Measurements from ENCODE around the gene CD4. TPM values are rescaled to one million over a fixed set of nuclear protein-coding genes. Genes with fewer than 3 reads are reported as not detected.

CD4 gene
- total RNA-seq, 1 experiment from 2014 or later: 0.42 TPM

- no peaks in the 10 kb centered on the region for H3K9me2 ChIP-seq (ENCODE audit: insufficient read depth)
- no peaks in the 10 kb centered on the region for H3K79me2 ChIP-seq (ENCODE audit: insufficient read depth, low read length)
- DNase-seq (ENCODE audit: low read depth, low spot score) (no peak), ATAC-seq (no peak)
- peak overlapping the region; percentile 69 for H3K4me2 ChIP-seq (ENCODE audit: low read length)
- peak overlapping the region; percentile 42 for H3K9ac ChIP-seq (ENCODE audit: low read length)
- no peak overlapping the region for H2AFZ ChIP-seq (ENCODE audit: low read depth, low read length, poor library complexity, severe bottlenecking)
- TF ChIP-seq ZFX (IDR thresholded peaks at IDR 0.05): no peak
- TF ChIP-seq POLR2A (IDR thresholded peaks at IDR 0.05; ENCODE audit: borderline replicate concordance, extremely low read depth, insufficient read depth, insufficient read length): no peak
- TF ChIP-seq CEBPB (IDR thresholded peaks at IDR 0.05; ENCODE audit: low read depth): no peak
- H3K9me3 ChIP-seq (ENCODE audit: control insufficient read depth in 1 of 2, insufficient read depth in 1 of 2, low read depth in 1 of 2, low read length in 2 of 2): no peaks in the 10 kb centered on the region
- H3K4me1 ChIP-seq (ENCODE audit: control insufficient read depth in 1 of 2, insufficient read depth in 2 of 2, low read length in 2 of 2): peaks cover 11 to 14% of the 10 kb centered on the region in 2 experiments; a peak in 3 of 4 replicates
- ChIA-PET RAD21 (ENCODE audit: low non-redundant PET in 1 of 2, low total read pairs in 2 of 2, uncharacterized antibody in 2 of 2, unreplicated experiment in 2 of 2) (interaction anchor here in 1 of 2 experiments (0.7 to 1.0 kb wide), 2 partner anchors 22 to 150 kb away, joined by 3 to 4 read pairs; no protein-coding TSS in a partner anchor), CTCF (interaction anchor here (0.7 to 1.7 kb wide), 7 partner anchors 9 to 92 kb away, joined by 3 to 13 read pairs (median 3); partner anchors contain the start of genes GPR162 and MLF2), POLR2A (interaction anchor here (0.9 to 1.0 kb wide), 2 partner anchors 25 to 244 kb away, joined by 3 to 7 read pairs; partner anchors contain the start of genes GAPDH and MLF2)
- no peaks in the 10 kb centered on the region for H3K27me3 ChIP-seq (ENCODE audit: insufficient read depth, low read length)
- H3K27ac ChIP-seq (ENCODE audit: low read depth, low read length): peak overlapping the region; percentile 51
- peak overlapping the region in 1 of 2 experiments; percentile 32; a peak in 1 of 4 replicates for H3K4me3 ChIP-seq (replicated peaks in 1 of 2; ENCODE audit: low read depth in 1 of 2, low read length in 2 of 2)
- no TSS peak for BruUV-seq (replicated peaks)
- intact Hi-C loops (cut with micrococcal nuclease): no loop called here
- no peaks in the 10 kb centered on the region for H3K36me3 ChIP-seq (ENCODE audit: control insufficient read depth in 1 of 2, insufficient read depth in 2 of 2, low read length in 2 of 2)
- no peaks in the 10 kb centered on the region for H4K20me1 ChIP-seq (ENCODE audit: insufficient read depth)
These were observed 11.1 kb upstream of the CD4 start for GRCh38 chr12:6778217-6778573.

- RAD21 ChIA-PET (ENCODE audit: low non-redundant PET in 1 of 2, low total read pairs in 2 of 2, uncharacterized antibody in 2 of 2, unreplicated experiment in 2 of 2): interaction anchor here in 1 of 2 experiments (0.7 to 1.0 kb wide), 2 partner anchors 23 to 151 kb away, joined by 3 to 4 read pairs; no protein-coding TSS in a partner anchor
- CTCF ChIA-PET: interaction anchor here (0.7 to 1.7 kb wide), 7 partner anchors 8 to 91 kb away, joined by 3 to 13 read pairs (median 3); partner anchors contain the start of genes GPR162 and MLF2
- no TSS peak for BruUV-seq (replicated peaks)
- H4K20me1 ChIP-seq (ENCODE audit: insufficient read depth): no peaks in the 10 kb centered on the region
- DNase-seq (ENCODE audit: low read depth, low spot score) (peak; percentile 81), ATAC-seq (peak; percentile 98)
- peak overlapping the region; percentile 42 for H3K9ac ChIP-seq (ENCODE audit: low read length)
- peak overlapping the region in 1 of 2 experiments; percentile 32; a peak in 1 of 4 replicates for H3K4me3 ChIP-seq (replicated peaks in 1 of 2; ENCODE audit: low read depth in 1 of 2, low read length in 2 of 2)
- intact Hi-C loops (cut with micrococcal nuclease): loop anchor here (1.0 kb wide), 3 partner anchors 26 to 162 kb away; partner anchors contain the start of gene MLF2
- H3K9me3 ChIP-seq (ENCODE audit: control insufficient read depth in 1 of 2, insufficient read depth in 1 of 2, low read depth in 1 of 2, low read length in 2 of 2): no peaks in the 10 kb centered on the region
- POLR2A ChIA-PET: interaction anchor here (0.9 to 1.0 kb wide), 2 partner anchors 26 to 245 kb away, joined by 3 to 7 read pairs; partner anchors contain the start of genes GAPDH and MLF2
- TF ChIP-seq ATF3 (IDR thresholded peaks at IDR 0.05) (no peak), EGR1 (IDR thresholded peaks at IDR 0.05; ENCODE audit: low read depth) (no peak), ZBTB33 (IDR thresholded peaks at IDR 0.05; ENCODE audit: extremely low read depth, insufficient replicate concordance, low read length) (peak; percentile 33), JUND (IDR thresholded peaks at IDR 0.05) (no peak), CTCF (IDR thresholded peaks at IDR 0.05 in 2 of 3, conservative IDR thresholded peaks at IDR 0.05 in 1 of 3; ENCODE audit: borderline replicate concordance in 1 of 3, insufficient read depth in 1 of 3, low read depth in 2 of 3, low read length in 2 of 3) (peak; percentile 95), RAD21 (IDR thresholded peaks at IDR 0.05; ENCODE audit: low read depth) (peak; percentile 99), TCF7L2 (IDR thresholded peaks at IDR 0.05; ENCODE audit: borderline replicate concordance, extremely low read depth, insufficient read depth, insufficient read length) (no peak), YY1 (IDR thresholded peaks at IDR 0.05; ENCODE audit: extremely low read depth, insufficient replicate concordance, low read depth, low read length) (peak; percentile 62)
- peak overlapping the region; percentile 51 for H3K27ac ChIP-seq (ENCODE audit: low read depth, low read length)
- H2AFZ ChIP-seq (ENCODE audit: low read depth, low read length, poor library complexity, severe bottlenecking): no peak overlapping the region
- no peaks in the 10 kb centered on the region for H3K27me3 ChIP-seq (ENCODE audit: insufficient read depth, low read length)
- no peaks in the 10 kb centered on the region for H3K79me2 ChIP-seq (ENCODE audit: insufficient read depth, low read length)
- peaks cover 11 to 14% of the 10 kb centered on the region in 2 experiments; a peak in 3 of 4 replicates for H3K4me1 ChIP-seq (ENCODE audit: control insufficient read depth in 1 of 2, insufficient read depth in 2 of 2, low read length in 2 of 2)
- no peaks in the 10 kb centered on the region for H3K36me3 ChIP-seq (ENCODE audit: control insufficient read depth in 1 of 2, insufficient read depth in 2 of 2, low read length in 2 of 2)
- H3K9me2 ChIP-seq (ENCODE audit: insufficient read depth): no peaks in the 10 kb centered on the region
- H3K4me2 ChIP-seq (ENCODE audit: low read length): peak overlapping the region; percentile 69
These were observed 10.5 kb upstream of the CD4 start for GRCh38 chr12:6778574-6779550.
